ENCODE data around the gene PSG2. TPM values are rescaled to one million over a fixed set of nuclear protein-coding genes. Genes with fewer than 3 reads are reported as not detected.
"Not testable (repeated sequence)": the region's sequence is repeated elsewhere in the genome, so short reads cannot be mapped to it uniquely, and the experiment has no call there.

The PSG2 gene
- total and polyA plus RNA-seq, 4 experiments from 2014 or later: not detected

DNA sequence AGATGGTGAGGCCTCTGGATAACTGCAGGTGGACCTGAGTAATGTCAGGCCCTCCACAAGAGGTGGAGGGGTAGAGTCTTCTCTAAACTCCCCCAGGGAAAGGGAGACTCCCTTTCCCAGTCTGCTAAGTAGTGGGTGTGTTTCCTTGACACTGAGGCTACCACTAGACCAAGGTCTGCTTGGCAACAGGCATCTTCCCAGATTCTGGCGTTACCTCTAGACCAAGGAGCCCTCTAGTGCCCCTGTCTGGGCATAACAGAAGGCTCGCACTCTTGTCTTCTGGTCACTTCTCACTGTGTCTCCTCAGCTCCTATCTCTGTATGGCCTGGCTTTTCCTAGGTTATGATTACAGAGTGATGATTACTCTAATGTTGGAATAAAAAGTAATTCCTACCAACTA lies 50.9 kb downstream of the PSG2 start:
- H3K4me3 Mint-ChIP-seq; H3K27ac ChIP-seq (ENCODE audit: low read depth, low read length); H3K4me1 Mint-ChIP-seq; H3K4me1 ChIP-seq (ENCODE audit: insufficient read depth, low read length); H3K27ac Mint-ChIP-seq; intact Hi-C loops (cut with micrococcal nuclease); H3K36me3 ChIP-seq (ENCODE audit: insufficient read depth, low read length); H3K36me3 Mint-ChIP-seq; H3K9me3 Mint-ChIP-seq; H3K9me3 ChIP-seq (ENCODE audit: control insufficient read depth in 1 of 2, low read length in 2 of 2); POLR2A ChIA-PET (ENCODE audit: partially characterized antibody); H3K4me3 ChIP-seq (ENCODE audit: low read length in 2 of 2); CTCF ChIA-PET (ENCODE audit: partially characterized antibody); DNase-seq; H3K27me3 ChIP-seq (ENCODE audit: insufficient read depth, low read length): not testable (repeated sequence)
- H3K27me3 Mint-ChIP-seq: peaks cover 7 to 21% of the 10 kb centered on the region in 2 donors

DNA sequence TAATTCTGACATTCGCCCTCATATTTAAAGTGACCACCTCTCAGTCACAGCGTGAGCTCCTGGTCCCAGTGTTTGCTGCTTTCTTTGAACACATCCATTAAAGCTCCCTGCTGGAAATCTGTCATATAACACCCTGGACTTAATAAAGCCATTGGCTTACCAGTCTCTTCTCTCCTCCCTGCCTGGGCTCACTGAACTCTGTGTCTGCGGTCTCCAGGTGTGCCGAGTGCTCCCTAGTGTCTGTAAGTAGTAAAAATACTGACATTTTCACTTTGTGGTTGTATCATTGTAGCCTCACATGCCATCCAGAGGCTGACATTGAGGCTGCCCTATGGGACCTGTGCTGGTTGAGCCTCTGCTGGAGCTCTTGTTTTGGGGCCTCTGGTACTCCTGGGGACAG lies 53.6 kb downstream of the PSG2 start:
- intact Hi-C loops (cut with micrococcal nuclease): no loop called here
- ChIA-PET CTCF (ENCODE audit: partially characterized antibody) (no interaction called here), POLR2A (ENCODE audit: partially characterized antibody) (no interaction called here)
- no peaks in the 10 kb centered on the region for H3K27me3 ChIP-seq (ENCODE audit: insufficient read depth, low read length)
- H3K4me3 ChIP-seq (ENCODE audit: low read length in 2 of 2): no peak overlapping the region
- Mint-ChIP-seq H3K4me1 (no peaks in the 10 kb centered on the region), H3K36me3 (no peaks in the 10 kb centered on the region), H3K9me3 (no peaks in the 10 kb centered on the region), H3K4me3 (no peak overlapping the region), H3K27me3 (peaks cover 0 to 11% of the 10 kb centered on the region in 2 donors), H3K27ac (no peak overlapping the region)
- DNase-seq: no peak
- no peaks in the 10 kb centered on the region for H3K36me3 ChIP-seq (ENCODE audit: insufficient read depth, low read length)
- no peak overlapping the region for H3K27ac ChIP-seq (ENCODE audit: low read depth, low read length)
- no peaks in the 10 kb centered on the region for H3K9me3 ChIP-seq (ENCODE audit: control insufficient read depth in 1 of 2, low read length in 2 of 2)
- H3K4me1 ChIP-seq (ENCODE audit: insufficient read depth, low read length): no peaks in the 10 kb centered on the region

DNA sequence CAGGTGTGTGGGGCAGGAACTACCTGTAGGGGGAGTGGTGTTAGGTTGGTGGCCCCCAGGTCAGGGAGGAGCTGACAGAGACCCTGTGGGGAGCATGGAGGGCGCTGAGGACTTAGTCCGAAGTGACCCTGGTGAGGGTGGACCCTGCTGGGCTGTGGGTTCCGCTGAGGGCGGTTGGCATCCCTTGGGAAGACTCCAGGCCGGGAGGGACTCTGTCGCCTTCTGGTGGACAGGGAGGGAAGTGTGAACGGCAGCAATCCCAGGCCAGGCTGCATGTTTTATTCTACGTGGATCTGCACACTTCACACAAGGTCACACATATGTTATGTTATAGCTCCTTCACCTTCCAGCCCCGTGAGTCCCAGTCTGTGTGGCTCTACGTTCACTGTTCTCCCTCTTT lies 54.5 kb downstream of the PSG2 start:
- POLR2A ChIA-PET (ENCODE audit: partially characterized antibody); H3K4me3 ChIP-seq (ENCODE audit: low read length in 2 of 2); H3K27ac ChIP-seq (ENCODE audit: low read depth, low read length); H3K9me3 ChIP-seq (ENCODE audit: control insufficient read depth in 1 of 2, low read length in 2 of 2); H3K9me3 Mint-ChIP-seq; DNase-seq; H3K27me3 ChIP-seq (ENCODE audit: insufficient read depth, low read length); H3K4me3 Mint-ChIP-seq; H3K36me3 Mint-ChIP-seq; intact Hi-C loops (cut with micrococcal nuclease); H3K36me3 ChIP-seq (ENCODE audit: insufficient read depth, low read length); CTCF ChIA-PET (ENCODE audit: partially characterized antibody); H3K4me1 Mint-ChIP-seq; H3K4me1 ChIP-seq (ENCODE audit: insufficient read depth, low read length): not testable (repeated sequence)
- Mint-ChIP-seq H3K27me3 (peaks cover 0 to 11% of the 10 kb centered on the region in 2 donors), H3K27ac (peak overlapping the region in 1 of 7 donors; percentile 84)

- not testable (repeated sequence) for H3K4me1 Mint-ChIP-seq
These were observed 55.4 kb downstream of the PSG2 start for GRCh38 chr19:43027061-43027460.

DNA sequence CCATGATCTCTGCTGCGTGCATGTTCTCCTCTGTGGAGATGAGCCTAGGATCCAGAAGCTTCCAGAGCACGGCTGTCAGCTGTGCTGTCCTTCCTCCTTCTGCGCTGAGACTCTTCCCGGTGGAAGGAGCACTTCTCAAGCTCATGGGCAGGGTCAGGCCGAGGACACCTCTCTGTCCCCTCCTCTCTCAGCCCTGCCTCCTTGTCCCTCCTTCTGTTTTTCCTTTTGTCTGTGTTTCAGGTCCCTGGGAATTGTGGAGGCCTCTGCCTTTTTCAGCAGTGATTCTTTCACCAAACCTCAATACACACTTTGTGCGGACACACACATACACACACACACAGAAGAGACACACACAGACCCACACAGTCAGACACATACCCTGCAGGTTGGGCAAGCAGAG lies 56.1 kb downstream of the PSG2 start, which contains the start of gene PSG11:
Gene PSG11 (minus strand): TSS at position 101 of the 400 bp plus-strand sequence. CDS start 97 bp downstream, at position 4.
- intact Hi-C loops (cut with micrococcal nuclease); H3K36me3 Mint-ChIP-seq; POLR2A ChIA-PET (ENCODE audit: partially characterized antibody); DNase-seq; H3K27me3 ChIP-seq (ENCODE audit: insufficient read depth, low read length); H3K4me3 ChIP-seq (ENCODE audit: low read length in 2 of 2); H3K9me3 ChIP-seq (ENCODE audit: control insufficient read depth in 1 of 2, low read length in 2 of 2); H3K9me3 Mint-ChIP-seq; H3K4me1 Mint-ChIP-seq; H3K36me3 ChIP-seq (ENCODE audit: insufficient read depth, low read length); H3K4me1 ChIP-seq (ENCODE audit: insufficient read depth, low read length); CTCF ChIA-PET (ENCODE audit: partially characterized antibody); H3K4me3 Mint-ChIP-seq; H3K27ac ChIP-seq (ENCODE audit: low read depth, low read length); H3K27ac Mint-ChIP-seq: not testable (repeated sequence)
- peaks cover 0 to 11% of the 10 kb centered on the region in 2 donors for H3K27me3 Mint-ChIP-seq

More at GRCh38 chr19:43027061-43027460, 55.4 kb downstream of the PSG2 start:
- H3K27me3 ChIP-seq (ENCODE audit: insufficient read depth, low read length); H3K36me3 ChIP-seq (ENCODE audit: insufficient read depth, low read length); DNase-seq; intact Hi-C loops (cut with micrococcal nuclease); POLR2A ChIA-PET (ENCODE audit: partially characterized antibody); H3K4me3 ChIP-seq (ENCODE audit: low read length in 2 of 2); H3K4me1 ChIP-seq (ENCODE audit: insufficient read depth, low read length); H3K4me3 Mint-ChIP-seq; CTCF ChIA-PET (ENCODE audit: partially characterized antibody); H3K27ac Mint-ChIP-seq; H3K9me3 Mint-ChIP-seq; H3K9me3 ChIP-seq (ENCODE audit: control insufficient read depth in 1 of 2, low read length in 2 of 2); H3K36me3 Mint-ChIP-seq; H3K27ac ChIP-seq (ENCODE audit: low read depth, low read length): not testable (repeated sequence)
- peaks cover 0 to 11% of the 10 kb centered on the region in 2 donors for H3K27me3 Mint-ChIP-seq

DNA sequence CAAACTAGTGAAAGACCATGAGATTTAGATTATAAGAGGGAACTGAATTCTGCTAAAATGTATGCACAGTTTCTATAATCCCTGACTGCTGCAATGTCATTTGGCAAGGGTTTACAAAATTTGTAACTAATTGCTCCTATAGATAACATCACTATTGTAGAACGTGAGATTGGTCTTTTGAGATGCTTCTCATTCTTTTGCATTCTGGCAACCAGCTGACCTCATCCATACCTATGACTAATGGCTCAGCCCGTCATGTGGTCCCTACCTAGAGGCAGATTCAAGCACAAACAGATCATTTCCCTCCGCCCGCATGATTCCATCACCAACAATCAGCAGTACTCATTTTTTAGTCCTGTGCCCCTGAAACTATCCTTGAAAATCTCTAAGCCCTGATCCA lies 60.4 kb downstream of the PSG2 start:
- DNase-seq; H3K4me1 Mint-ChIP-seq; H3K4me3 ChIP-seq (ENCODE audit: low read length in 2 of 2); H3K36me3 Mint-ChIP-seq; H3K9me3 Mint-ChIP-seq; POLR2A ChIA-PET (ENCODE audit: partially characterized antibody); H3K27me3 Mint-ChIP-seq; intact Hi-C loops (cut with micrococcal nuclease); H3K27me3 ChIP-seq (ENCODE audit: insufficient read depth, low read length); CTCF ChIA-PET (ENCODE audit: partially characterized antibody); H3K9me3 ChIP-seq (ENCODE audit: control insufficient read depth in 1 of 2, low read length in 2 of 2); H3K36me3 ChIP-seq (ENCODE audit: insufficient read depth, low read length); H3K4me1 ChIP-seq (ENCODE audit: insufficient read depth, low read length); H3K27ac Mint-ChIP-seq; H3K4me3 Mint-ChIP-seq; H3K27ac ChIP-seq (ENCODE audit: low read depth, low read length): not testable (repeated sequence)

- intact Hi-C loops (cut with micrococcal nuclease): not testable (repeated sequence)
These were observed 60.9 kb downstream of the PSG2 start for GRCh38 chr19:43021629-43022028.

DNA sequence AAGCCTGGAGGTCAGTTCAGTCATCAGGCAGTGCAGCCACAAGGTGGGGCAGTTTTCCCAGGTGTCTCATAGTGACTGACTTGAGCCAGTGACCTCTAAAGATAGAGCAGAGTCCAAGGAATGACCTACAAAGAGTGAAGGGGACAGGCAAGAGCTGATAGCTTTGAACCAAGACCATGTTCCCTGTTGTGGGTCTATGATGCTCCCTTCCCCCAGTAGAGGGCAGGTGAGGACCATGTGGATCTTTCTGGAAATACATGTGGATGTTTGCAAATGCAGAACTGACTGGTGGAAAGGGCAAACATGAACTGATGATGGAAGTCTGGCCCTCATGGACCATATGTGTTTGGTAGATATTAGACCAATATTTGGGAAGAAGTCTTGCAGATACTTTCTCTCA lies 62.9 kb downstream of the PSG2 start:
- CTCF ChIA-PET (ENCODE audit: partially characterized antibody); H3K9me3 ChIP-seq (ENCODE audit: control insufficient read depth in 1 of 2, low read length in 2 of 2); H3K27ac ChIP-seq (ENCODE audit: low read depth, low read length); H3K36me3 Mint-ChIP-seq; H3K9me3 Mint-ChIP-seq; DNase-seq; intact Hi-C loops (cut with micrococcal nuclease); H3K4me3 ChIP-seq (ENCODE audit: low read length in 2 of 2); H3K4me3 Mint-ChIP-seq; H3K4me1 ChIP-seq (ENCODE audit: insufficient read depth, low read length); H3K27me3 ChIP-seq (ENCODE audit: insufficient read depth, low read length); H3K4me1 Mint-ChIP-seq; H3K36me3 ChIP-seq (ENCODE audit: insufficient read depth, low read length); H3K27ac Mint-ChIP-seq; POLR2A ChIA-PET (ENCODE audit: partially characterized antibody): not testable (repeated sequence)
- H3K27me3 Mint-ChIP-seq: peaks cover 0 to 12% of the 10 kb centered on the region in 2 donors

More at GRCh38 chr19:43021629-43022028, 60.9 kb downstream of the PSG2 start:
- H3K4me3 ChIP-seq (ENCODE audit: low read length in 2 of 2); H3K27me3 ChIP-seq (ENCODE audit: insufficient read depth, low read length); H3K36me3 Mint-ChIP-seq; CTCF ChIA-PET (ENCODE audit: partially characterized antibody); DNase-seq; H3K4me3 Mint-ChIP-seq; H3K4me1 Mint-ChIP-seq; H3K36me3 ChIP-seq (ENCODE audit: insufficient read depth, low read length); H3K27ac ChIP-seq (ENCODE audit: low read depth, low read length); POLR2A ChIA-PET (ENCODE audit: partially characterized antibody); H3K27me3 Mint-ChIP-seq; H3K27ac Mint-ChIP-seq; H3K9me3 Mint-ChIP-seq; H3K9me3 ChIP-seq (ENCODE audit: control insufficient read depth in 1 of 2, low read length in 2 of 2); H3K4me1 ChIP-seq (ENCODE audit: insufficient read depth, low read length): not testable (repeated sequence)
